ENCODE measurements around the gene BCL3.
"Not testable (repeated sequence)": the region's sequence is repeated elsewhere in the genome, so short reads cannot be mapped to it uniquely, and the experiment has no call there.

Gene BCL3

DNA sequence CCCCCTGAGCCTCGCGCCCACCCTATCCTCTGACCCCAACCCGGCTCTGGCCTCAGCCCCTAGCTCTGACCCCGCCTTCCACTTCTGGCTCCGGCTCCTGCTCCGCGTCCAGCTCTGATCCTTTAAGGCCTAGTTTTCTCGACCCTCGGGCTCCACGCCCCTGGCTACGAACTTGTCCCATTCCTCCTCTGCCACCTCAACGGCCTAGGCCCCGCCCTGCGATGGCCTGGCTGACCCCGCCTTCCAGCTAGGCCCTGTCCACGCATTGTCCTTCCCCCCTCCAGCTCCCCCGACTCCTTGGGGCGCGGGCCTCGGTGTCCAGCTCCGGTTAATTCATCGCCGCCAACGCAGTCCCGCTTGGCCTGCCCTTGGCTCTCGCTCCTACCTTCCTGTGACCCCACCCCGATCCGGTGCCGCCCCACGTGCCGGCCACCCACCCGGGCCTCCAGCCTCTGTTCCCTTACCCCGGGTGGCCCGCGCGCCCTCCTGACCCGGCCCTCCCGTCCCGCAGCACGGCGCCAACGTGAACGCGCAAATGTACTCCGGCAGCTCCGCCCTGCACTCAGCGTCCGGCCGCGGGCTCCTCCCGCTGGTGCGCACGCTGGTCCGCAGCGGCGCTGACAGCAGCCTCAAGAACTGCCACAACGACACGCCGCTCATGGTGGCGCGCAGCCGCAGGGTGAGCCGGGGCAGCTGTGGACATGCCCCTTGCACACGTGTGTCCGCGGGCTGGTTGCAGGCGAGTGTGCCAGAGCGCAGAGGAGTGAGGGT, 9.4 kb downstream of the BCL3 start:
- no peak for DNase-seq (ENCODE audit: low spot score)

DNA sequence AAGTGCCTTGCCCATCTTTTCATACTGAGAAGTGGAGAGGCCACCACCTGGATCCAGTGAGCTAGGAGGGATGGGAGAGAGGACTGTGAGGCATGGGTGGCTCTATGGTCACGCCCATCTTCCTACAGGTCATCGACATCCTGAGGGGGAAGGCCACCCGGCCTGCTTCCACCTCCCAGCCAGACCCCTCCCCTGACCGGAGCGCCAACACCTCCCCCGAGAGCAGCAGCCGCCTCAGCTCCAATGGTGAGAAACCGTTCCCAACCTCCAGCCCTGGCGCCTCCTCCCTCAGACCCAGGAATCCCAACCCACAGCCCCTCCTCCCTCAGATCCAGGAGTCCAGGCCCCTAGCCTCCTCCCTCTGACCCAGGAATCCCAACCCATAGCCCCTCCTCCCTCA, 10.1 kb downstream of the BCL3 start:
- no peak for DNase-seq (ENCODE audit: low spot score)

DNA sequence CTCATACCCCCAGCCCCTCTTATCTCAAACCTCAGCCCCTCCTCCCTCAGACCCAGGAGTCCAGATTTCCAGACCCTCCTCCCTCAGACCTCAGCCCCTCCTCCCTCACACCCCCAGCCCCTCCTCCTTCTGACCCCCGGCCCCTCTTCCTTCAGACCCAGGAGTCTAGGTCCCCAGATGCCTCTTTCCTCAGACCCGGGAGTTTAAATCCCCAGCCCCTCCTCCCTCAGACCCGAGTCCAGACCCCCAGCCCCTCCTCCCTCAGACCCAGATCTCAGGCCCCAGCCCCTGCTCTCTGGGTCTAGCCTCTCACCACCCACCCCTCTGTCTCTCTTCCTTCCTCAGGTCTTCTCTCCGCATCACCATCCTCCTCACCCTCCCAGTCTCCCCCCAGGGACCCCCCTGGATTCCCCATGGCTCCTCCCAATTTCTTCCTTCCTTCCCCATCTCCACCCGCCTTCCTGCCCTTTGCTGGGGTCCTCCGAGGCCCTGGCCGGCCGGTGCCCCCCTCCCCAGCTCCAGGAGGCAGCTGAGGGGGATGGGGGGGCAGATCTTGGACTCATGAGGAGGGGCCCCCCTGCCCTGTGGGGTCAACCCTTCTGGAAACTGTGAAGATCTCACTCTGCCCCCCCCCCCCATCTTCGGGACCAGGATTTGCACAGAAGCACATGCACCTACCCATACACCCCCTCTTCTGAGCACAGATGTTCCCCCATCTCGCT, 10.7 kb downstream of the BCL3 start:
- DNase-seq (ENCODE audit: low spot score): no peak

- DNase-seq (ENCODE audit: low spot score): no peak
Measured at GRCh38 chr19:44762038-44762437, 13.5 kb downstream of the BCL3 start.

GRCh38 chr19:44765033-44765948, 16.8 kb downstream of the BCL3 start:
- DNase-seq (ENCODE audit: low spot score): no peak

DNA sequence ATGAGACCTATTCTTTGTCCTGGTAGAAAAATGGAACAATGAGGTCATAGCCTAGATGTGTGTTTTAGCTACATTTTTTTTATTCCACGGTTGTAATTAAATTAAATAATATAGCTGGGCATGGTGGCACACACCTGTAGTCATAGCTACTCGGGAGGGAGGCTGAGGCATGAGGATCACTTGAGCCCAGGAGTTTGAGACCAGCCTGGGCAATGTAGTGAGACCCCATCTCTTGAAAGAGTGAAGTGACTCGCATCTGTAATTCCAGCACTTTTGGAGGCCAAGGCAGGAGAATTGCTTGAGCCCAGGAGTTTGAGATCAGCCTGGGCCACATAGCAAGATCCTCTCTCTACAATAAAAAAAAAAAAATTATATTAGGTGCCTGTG, 17.4 kb downstream of the BCL3 start:
- no peak for DNase-seq (ENCODE audit: low spot score)

- no peak for DNase-seq (ENCODE audit: low spot score)
Measured at GRCh38 chr19:44767295-44768180, 19.0 kb downstream of the BCL3 start.

DNA sequence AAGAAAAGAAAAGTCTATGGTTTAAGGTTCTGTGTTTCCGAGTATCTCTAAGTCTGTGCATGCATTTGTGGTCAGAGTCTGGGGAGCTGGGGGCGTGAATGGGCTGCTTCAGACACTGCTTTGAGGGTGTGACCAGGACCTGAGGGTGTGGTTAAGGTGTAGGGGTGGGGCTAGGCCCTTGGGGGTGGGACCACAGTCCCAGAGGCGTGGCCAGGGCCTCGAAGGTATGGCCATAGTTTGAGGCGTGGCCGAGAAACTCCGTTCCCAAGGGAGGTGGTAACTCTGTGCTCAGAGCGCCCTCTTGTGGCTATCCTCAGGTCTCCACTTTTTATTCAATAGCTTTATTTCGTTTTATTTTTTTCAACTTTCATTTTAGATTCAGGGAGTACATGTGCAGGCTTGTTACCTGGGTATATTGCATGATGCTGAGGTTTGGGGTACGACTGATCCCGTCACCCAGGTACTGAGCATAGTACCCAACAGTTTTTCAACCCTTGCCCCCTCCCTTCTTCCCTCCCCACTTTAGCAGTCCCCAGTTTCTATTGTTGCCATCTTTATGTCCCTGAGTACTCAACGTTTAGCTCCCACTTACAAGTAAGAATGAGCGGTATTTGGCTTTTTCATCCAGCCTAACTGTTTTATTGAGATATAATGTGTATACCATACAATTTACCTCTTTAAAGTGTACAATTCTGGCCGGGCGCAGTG, 22.2 kb downstream of the BCL3 start:
- DNase-seq (ENCODE audit: low spot score): peak; percentile 96

GRCh38 chr19:44772144-44772543, 23.6 kb downstream of the BCL3 start:
- not testable (repeated sequence) for DNase-seq (ENCODE audit: low spot score)

- DNase-seq (ENCODE audit: low spot score): no peak
Measured at GRCh38 chr19:44772959-44773358, 24.5 kb downstream of the BCL3 start.

- no peak for DNase-seq (ENCODE audit: low spot score)
Measured at GRCh38 chr19:44775676-44776240, 27.2 kb downstream of the BCL3 start.

DNA sequence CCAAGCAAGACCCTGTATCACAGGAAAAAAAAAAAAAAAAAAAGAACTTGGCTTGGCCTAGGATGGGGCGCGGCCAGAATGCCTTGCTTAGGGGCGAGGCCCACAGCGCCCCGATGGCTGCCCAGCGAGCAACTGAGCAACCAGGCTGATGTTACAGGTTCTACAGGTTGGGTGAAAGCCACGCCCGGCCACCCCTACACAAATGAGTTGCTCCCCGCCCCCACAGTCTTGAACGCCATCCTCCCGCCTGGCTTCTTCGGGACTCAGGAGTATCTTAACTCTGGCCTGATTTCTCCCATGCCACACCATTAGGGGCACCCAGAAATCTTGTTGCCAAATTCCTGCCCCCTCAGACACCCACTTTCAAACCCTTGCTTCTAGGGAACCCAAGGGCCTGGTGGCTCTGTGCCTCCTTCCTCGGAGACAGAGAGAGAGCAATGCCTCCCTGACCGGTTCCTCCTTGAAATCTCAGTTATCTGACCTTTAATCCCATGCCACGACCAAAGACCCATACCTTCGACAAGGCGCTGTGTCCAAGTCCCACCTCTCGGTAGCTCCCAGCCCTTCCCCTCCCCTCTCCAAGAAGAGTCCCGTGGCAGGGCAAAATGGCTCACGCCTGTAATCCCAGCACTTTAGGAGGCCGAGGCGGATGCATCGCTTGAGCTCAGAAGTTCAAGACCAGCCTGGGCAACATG, 28.0 kb downstream of the BCL3 start:
- no peak for DNase-seq (ENCODE audit: low spot score)

DNA sequence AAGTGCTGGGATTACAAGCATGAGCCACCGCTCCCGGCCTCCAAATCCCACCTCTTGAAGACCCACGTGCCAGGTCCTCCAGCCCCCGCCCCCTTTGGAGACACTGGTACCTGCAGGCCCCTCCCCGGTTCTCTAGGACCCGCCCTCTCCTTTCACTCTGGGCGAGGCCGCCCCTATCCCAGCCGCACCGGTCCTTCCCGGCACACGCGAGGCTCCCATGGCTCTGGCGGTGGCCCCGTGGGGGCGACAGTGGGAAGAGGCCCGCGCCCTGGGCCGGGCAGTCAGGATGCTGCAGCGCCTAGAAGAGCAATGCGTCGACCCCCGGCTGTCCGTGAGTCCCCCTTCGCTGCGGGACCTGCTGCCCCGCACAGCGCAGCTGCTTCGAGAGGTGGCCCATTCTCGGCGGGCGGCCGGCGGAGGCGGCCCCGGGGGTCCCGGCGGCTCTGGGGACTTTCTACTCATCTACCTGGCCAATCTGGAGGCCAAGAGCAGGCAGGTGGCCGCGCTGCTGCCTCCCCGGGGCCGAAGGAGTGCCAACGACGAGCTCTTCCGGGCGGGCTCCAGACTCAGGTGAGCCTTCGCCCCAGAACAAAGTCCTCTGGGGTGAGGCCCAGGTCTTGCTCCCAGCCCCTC, 29.3 kb downstream of the BCL3 start, which contains the start of gene CBLC:
TSS of gene CBLC (plus strand) at position 176 of the 633 bp plus-strand sequence. CDS start at position 218, 42 bp downstream.
- DNase-seq (ENCODE audit: low spot score): no peak

GRCh38 chr19:44779150-44779549, 30.6 kb downstream of the BCL3 start:
- no peak for DNase-seq (ENCODE audit: low spot score)

GRCh38 chr19:44781694-44782093, 33.2 kb downstream of the BCL3 start:
- DNase-seq (ENCODE audit: low spot score): not testable (repeated sequence)

DNA sequence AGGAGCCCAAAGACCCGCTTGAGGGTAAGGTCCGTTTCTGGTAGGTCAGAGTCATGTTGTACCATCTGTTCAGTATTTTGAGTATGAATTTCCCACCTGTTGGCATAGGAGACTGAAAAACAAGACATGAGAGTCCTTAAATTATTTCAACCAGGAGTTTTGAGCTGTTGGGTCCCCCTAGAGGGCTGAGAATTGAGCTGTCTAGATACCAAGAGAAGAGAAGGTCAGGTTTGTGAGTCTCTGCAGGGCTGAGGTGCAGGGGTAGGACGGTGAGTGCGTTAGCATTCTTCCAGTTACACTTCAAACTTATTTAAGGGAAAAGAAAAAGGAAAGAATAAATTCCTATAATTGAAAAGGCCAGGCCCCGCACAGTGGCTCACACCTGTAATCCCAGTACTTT, 34.2 kb downstream of the BCL3 start:
- DNase-seq (ENCODE audit: low spot score): no peak

- no peak for DNase-seq (ENCODE audit: low spot score)
Measured at GRCh38 chr19:44783545-44783944, 35.0 kb downstream of the BCL3 start.

DNA sequence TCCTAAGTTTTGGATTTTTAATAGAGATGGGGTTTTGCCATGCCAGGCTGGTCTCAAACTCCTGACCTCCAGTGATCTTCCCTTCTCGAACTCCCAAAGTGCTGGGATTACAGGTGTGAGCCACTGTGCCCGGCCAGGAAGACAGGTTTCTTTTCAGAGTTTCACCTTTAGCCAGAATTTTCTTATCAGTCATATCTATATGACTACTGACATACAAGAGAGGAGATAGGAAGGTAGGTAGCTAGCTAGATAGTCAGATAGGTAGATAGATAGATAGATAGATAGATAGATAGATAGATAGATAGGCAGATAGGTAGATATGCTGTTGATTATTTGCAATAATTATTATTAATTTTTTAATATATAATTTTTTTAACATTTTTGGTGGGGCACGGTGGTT, 36.8 kb downstream of the BCL3 start:
- DNase-seq (ENCODE audit: low spot score): no peak

DNA sequence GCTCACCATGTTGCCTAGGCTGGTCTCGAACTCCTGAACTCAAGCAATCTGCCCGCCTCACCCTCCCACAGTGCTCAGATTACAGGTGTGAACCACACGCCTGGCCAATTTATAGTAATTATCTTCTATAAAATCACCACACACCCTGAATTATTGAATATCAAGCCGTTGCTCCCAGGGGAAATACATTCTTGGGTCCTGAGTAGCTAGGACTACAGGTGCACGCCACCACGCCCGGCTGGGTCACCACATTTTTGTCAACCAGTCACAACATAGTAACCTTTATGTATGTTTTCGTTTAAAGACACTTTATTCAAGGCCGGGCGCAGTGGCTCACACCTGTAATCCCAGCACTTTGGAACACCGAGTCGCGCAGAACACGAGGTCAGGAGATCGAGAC, 37.5 kb downstream of the BCL3 start:
- DNase-seq (ENCODE audit: low spot score): no peak

All from HuH-7.5 (cell line).